ENCODE results near the gene DLX2. TPM values are rescaled to one million over a fixed set of nuclear protein-coding genes. Genes with fewer than 3 reads are reported as not detected.

Gene DLX2
- total RNA-seq, 4 donors from 2014 or later = not detected

DNA sequence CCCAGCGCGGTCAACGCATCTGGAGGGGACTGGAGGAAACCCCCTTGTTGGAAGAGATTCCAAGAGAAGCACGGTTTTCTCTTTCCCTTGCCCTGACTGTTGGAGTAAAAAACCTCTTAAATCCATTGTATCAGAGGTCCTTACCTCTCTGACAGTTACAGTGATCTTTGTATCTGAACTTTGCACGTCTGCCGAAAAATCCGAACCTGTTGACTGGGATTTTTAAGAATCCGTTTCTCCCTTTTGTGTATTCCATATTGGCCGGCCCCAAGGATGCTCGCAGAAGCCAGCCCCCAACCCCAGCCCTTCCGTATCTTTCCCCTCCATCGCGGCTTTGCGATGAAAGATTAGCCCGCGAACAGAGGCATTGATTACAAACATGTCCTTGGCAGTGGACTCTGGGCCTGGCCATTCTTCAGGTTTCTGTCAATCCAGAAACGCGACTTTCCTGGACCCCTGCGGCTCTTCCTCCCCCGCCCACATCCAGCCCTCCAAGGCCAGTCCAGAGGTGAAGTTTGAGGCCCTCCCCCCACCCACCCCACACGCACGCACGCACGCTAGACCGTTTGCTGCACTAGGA, 22.0 kb downstream of the DLX2 start:
- H3K36me3 ChIP-seq = no peaks in the 10 kb centered on the region
- no peaks in the 10 kb centered on the region for H3K9me3 ChIP-seq
- DNase-seq = no peak
- peaks cover 38 to 50% of the 10 kb centered on the region in 2 donors for H3K27me3 ChIP-seq
- H3K4me1 ChIP-seq = peaks cover 3 to 13% of the 10 kb centered on the region in 2 donors
- no peak overlapping the region for H3K27ac ChIP-seq
- no peak overlapping the region for H3K4me3 ChIP-seq
- intact Hi-C loops (cut with DNase I; ENCODE audit: low total_unique reads) = no loop called here
- no peak for TF ChIP-seq POLR2A (IDR thresholded peaks at IDR 0.05)
- TF ChIP-seq, protein P1, sequence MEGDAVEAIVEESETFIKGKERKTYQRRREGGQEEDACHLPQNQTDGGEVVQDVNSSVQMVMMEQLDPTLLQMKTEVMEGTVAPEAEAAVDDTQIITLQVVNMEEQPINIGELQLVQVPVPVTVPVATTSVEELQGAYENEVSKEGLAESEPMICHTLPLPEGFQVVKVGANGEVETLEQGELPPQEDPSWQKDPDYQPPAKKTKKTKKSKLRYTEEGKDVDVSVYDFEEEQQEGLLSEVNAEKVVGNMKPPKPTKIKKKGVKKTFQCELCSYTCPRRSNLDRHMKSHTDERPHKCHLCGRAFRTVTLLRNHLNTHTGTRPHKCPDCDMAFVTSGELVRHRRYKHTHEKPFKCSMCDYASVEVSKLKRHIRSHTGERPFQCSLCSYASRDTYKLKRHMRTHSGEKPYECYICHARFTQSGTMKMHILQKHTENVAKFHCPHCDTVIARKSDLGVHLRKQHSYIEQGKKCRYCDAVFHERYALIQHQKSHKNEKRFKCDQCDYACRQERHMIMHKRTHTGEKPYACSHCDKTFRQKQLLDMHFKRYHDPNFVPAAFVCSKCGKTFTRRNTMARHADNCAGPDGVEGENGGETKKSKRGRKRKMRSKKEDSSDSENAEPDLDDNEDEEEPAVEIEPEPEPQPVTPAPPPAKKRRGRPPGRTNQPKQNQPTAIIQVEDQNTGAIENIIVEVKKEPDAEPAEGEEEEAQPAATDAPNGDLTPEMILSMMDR (IDR thresholded peaks at IDR 0.05) = no peak

DNA sequence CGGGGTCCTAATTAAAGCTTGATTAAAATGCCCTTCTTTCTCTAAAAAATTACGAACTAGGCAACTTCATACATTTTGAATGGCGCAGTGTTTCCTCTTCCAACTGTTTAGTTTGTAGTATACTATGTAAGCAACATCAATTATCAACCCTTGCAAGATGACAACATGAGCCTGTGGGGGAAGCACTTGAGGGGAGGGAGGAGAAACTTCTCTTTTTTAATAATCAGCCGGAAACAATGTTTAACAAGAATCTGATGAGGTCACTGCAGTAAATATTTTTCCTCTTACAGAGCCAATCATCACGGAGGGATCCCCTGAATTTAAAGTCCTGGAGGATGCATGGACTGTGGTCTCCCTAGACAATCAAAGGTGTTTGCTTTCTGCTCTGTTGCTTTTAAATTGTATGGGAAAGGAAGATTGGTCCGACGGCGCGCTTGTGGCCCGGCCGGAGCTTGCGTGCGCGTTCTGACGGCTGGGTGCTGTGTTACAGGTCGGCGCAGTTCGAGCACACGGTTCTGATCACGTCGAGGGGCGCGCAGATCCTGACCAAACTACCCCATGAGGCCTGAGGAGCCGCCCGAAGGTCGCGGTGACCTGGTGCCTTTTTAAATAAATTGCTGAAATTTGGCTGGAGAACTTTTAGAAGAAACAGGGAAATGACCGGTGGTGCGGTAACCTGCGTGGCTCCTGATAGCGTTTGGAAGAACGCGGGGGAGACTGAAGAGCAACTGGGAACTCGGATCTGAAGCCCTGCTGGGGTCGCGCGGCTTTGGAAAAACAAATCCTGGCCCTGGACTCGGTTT, 22.7 kb downstream of the DLX2 start:
- intact Hi-C loops (cut with DNase I; ENCODE audit: low total_unique reads) = no loop called here
- no peak overlapping the region for H3K27ac ChIP-seq
- no peak overlapping the region for H3K4me3 ChIP-seq
- peaks cover 3 to 9% of the 10 kb centered on the region in 2 donors for H3K4me1 ChIP-seq
- no peaks in the 10 kb centered on the region for H3K36me3 ChIP-seq
- no peak for TF ChIP-seq POLR2A (IDR thresholded peaks at IDR 0.05)
- TF ChIP-seq, protein P1 (IDR thresholded peaks at IDR 0.05) = no peak
- DNase-seq = no peak
- H3K9me3 ChIP-seq = no peaks in the 10 kb centered on the region
- H3K27me3 ChIP-seq = peaks cover 33 to 47% of the 10 kb centered on the region in 2 donors

DNA sequence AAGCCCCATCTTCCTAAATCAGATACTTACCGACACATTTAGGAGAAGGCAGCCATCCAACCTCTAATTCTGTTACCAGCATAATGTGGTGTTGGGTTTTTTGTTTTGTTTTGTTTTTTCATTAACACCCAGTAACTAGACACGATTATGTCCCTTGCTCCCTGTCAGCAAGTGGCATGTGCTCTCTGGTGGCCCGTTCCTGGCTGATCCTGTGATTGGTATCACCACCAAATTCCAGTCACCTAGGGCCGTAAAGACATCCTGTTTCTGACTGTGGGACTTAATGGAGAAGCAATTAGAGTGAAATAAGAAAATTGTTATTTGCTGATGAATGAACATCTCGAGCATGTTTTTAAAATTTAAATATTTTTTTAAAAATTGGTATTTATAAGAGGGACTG, 23.3 kb downstream of the DLX2 start:
- Histone ChIP-seq H3K4me1 (peaks cover 2% of the 10 kb centered on the region in 2 donors), H3K36me3 (no peaks in the 10 kb centered on the region), H3K27ac (no peak overlapping the region), H3K27me3 (peaks cover 26 to 41% of the 10 kb centered on the region in 2 donors), H3K9me3 (no peaks in the 10 kb centered on the region), H3K4me3 (no peak overlapping the region)
- intact Hi-C loops (cut with DNase I; ENCODE audit: low total_unique reads) = no loop called here
- TF ChIP-seq, protein P1 (IDR thresholded peaks at IDR 0.05) = no peak
- no peak for TF ChIP-seq POLR2A (IDR thresholded peaks at IDR 0.05)
- no peak for DNase-seq

DNA sequence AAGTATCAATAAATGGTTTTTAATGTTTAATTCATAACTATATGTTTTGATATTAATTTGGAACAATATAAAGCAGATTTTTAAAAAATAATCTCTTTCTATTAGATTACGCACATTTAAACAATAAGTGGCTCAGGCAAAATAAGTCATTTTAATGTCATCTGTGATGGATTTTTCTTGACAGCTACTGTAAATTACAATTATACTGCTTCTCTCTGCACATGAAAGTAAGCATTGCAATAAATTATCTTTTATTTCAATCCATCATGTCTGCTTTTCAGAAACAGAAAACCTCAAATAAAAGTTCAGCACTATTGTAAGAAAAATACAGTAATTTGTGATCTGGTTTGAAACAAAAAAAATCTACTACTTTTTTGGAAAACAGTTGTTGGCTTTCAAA, 28.4 kb downstream of the DLX2 start:
- intact Hi-C loops (cut with DNase I; ENCODE audit: low total_unique reads) = no loop called here
- H3K4me1 ChIP-seq = no peaks in the 10 kb centered on the region
- H3K4me3 ChIP-seq = no peak overlapping the region
- no peaks in the 10 kb centered on the region for H3K36me3 ChIP-seq
- no peak overlapping the region for H3K27ac ChIP-seq
- DNase-seq = no peak
- H3K9me3 ChIP-seq = no peaks in the 10 kb centered on the region
- no peaks in the 10 kb centered on the region for H3K27me3 ChIP-seq
- TF ChIP-seq POLR2A (IDR thresholded peaks at IDR 0.05) = no peak

DNA sequence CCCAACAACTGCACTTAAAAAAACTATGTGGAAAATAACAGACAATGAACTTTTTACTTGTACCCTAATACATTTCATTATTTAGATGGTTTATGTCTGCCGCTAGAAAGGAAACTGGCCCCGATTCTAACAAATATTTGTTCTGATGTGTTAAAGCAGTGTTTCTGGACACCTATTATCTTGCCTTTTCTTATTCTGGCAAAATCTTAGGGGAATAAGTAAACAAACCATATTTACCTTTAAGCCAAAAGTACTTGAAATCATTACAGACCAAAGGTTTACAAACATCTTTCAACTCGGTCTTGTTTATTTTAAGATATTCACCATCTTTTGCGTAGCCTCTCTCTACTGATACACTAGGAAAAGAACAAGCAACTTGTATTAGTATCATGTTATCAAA, 29.2 kb downstream of the DLX2 start:
- DNase-seq = no peak
- Histone ChIP-seq H3K27ac (no peak overlapping the region), H3K4me3 (no peak overlapping the region), H3K9me3 (no peaks in the 10 kb centered on the region), H3K36me3 (no peaks in the 10 kb centered on the region), H3K27me3 (no peaks in the 10 kb centered on the region), H3K4me1 (no peaks in the 10 kb centered on the region)
- intact Hi-C loops (cut with DNase I; ENCODE audit: low total_unique reads) = no loop called here
- no peak for TF ChIP-seq POLR2A (IDR thresholded peaks at IDR 0.05)
- TF ChIP-seq, protein P1 (IDR thresholded peaks at IDR 0.05) = no peak
